PC-9 (cell line): Measurements from ENCODE around the gene ADARB2. TPM values are rescaled to one million over a fixed set of nuclear protein-coding genes. Genes with fewer than 3 reads are reported as not detected.

Experiments used
- BruUV-seq: library from RNA; stranded (reverse); fragments of 400-500 nt; replicated peaks from 2 replicates; lab custom pipeline; 2021; lab: Mats Ljungman, UMichigan
- CTCF ChIA-PET: fragments of 300-600 bp; sonication (Branson Sonifier 250); formaldehyde crosslinking; loops from one replicate; lab custom pipeline; 2022; ENCODE audit warnings: antibody characterized with exemption; lab: Charles Lee
- POLR2A ChIA-PET: fragments of 300-600 bp; sonication (Branson Sonifier 250); formaldehyde crosslinking; loops from one replicate; lab custom pipeline; 2022; ENCODE audit warnings: antibody characterized with exemption; ENCODE audit not compliant: unreplicated experiment; lab: Charles Lee
- DNase-seq, 2 experiments: peaks; one replicate each; pipeline versions ENCODE4 v3.0.0 to v3.0.0-alpha.2; 2015 to 2022; ENCODE audit warnings: mixed read lengths in 1 of 2
- H2AFZ ChIP-seq: fragments of 200-600 bp; sonication (generic); 2 replicates; pipeline ENCODE4 v1.8.1; 2017; ENCODE audit warnings: antibody characterized with exemption
- H3F3A ChIP-seq: fragments of 200-600 bp; sonication (generic); 2 replicates; pipeline ENCODE4 v1.8.1; 2017; ENCODE audit warnings: antibody characterized with exemption, mild to moderate bottlenecking, low read depth; ENCODE audit not compliant: insufficient read depth
- H3K27ac ChIP-seq: fragments of 200-600 bp; sonication (generic); 2 replicates; pipeline ENCODE4 v1.6.1; 2016; ENCODE audit warnings: mixed run types
- H3K27me3 ChIP-seq: fragments of 200-600 bp; sonication (generic); 2 replicates; pipeline ENCODE4 v1.6.1; 2016; ENCODE audit warnings: low read depth, mixed run types; ENCODE audit not compliant: insufficient read depth
- H3K36me3 ChIP-seq: fragments of 200-600 bp; sonication (generic); 2 replicates; pipeline ENCODE4 v1.6.1; 2016; ENCODE audit warnings: low read depth, mixed run types
- H3K4me1 ChIP-seq: fragments of 200-600 bp; sonication (generic); replicated peaks from 2 replicates; pipeline ENCODE4 v1.6.1; 2016; ENCODE audit warnings: mixed run types; ENCODE audit not compliant: insufficient read depth
- H3K4me2 ChIP-seq: fragments of 200-600 bp; sonication (generic); 2 replicates; pipeline ENCODE4 v1.6.1; 2017; ENCODE audit warnings: mixed run types
- H3K4me3 ChIP-seq: fragments of 200-600 bp; sonication (generic); 2 replicates; pipeline ENCODE4 v1.6.1; 2016; ENCODE audit warnings: mixed run types
- H3K79me2 ChIP-seq: fragments of 200-600 bp; sonication (generic); 2 replicates; pipeline ENCODE4 v1.6.1; 2017; ENCODE audit warnings: low read depth, mixed run types
- H3K9me2 ChIP-seq: fragments of 200-600 bp; sonication (generic); 2 replicates; pipeline ENCODE4 v1.8.1; 2017; ENCODE audit warnings: mild to moderate bottlenecking; ENCODE audit not compliant: insufficient read depth
- H3K9me3 ChIP-seq: fragments of 200-600 bp; sonication (generic); 2 replicates; pipeline ENCODE4 v1.8.1; 2016; ENCODE audit warnings: low read depth; ENCODE audit not compliant: insufficient read depth
- H4K20me1 ChIP-seq: fragments of 200-600 bp; sonication (generic); 2 replicates; pipeline ENCODE4 v1.8.1; 2017; ENCODE audit not compliant: insufficient read depth
- EZH2 ChIP-seq: fragments of 200-600 bp; sonication (generic); IDR thresholded peaks from 2 replicates; pipeline ENCODE4 v1.8.0; 2017; ENCODE audit warnings: antibody characterized with exemption, low read depth
- intact Hi-C: fragments of 100-400 bp; cut with micrococcal nuclease; formaldehyde crosslinking; loops from one replicate; pipeline ENCODE4 v1.10.0; 2022; ENCODE audit not compliant: unreplicated experiment
- total RNA-seq: library from RNA; stranded (reverse); gene quantifications from 2 replicates; pipeline ENCODE4 v1.2.3, GENCODE V29; 2021
- TF ChIP-seq, protein P1 (sequence below): fragments of 200-600 bp; sonication (generic); conservative IDR thresholded peaks from 2 replicates; pipeline ENCODE4 v1.6.1; 2017; ENCODE audit warnings: mixed run types, antibody characterized with exemption, mild to moderate bottlenecking, moderate library complexity

Gene ADARB2
- total RNA-seq, 1 experiment from 2014 or later: not detected

DNA sequence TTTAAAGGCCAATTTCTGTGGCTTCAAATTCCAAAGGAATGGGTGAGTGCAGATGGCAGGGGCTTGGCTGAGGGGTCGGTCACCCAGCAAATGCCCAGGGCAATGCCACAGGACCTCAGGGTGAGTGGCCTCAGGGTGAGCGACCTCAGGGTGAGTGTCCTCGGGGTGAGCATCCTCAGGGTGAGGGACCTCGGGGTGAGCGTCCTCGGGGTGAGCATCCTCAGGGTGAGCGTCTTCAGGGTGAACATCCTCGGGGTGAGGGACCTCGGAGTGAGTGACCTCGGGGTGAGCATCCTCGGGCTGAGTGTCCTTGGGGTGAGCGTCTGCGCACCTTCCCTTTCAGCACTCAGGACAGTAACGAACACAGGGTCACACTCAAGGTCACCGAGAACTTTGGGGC lies 59.2 kb downstream of the ADARB2 start:
- no peaks in the 10 kb centered on the region for H3K36me3 ChIP-seq
- TF ChIP-seq, protein P1, sequence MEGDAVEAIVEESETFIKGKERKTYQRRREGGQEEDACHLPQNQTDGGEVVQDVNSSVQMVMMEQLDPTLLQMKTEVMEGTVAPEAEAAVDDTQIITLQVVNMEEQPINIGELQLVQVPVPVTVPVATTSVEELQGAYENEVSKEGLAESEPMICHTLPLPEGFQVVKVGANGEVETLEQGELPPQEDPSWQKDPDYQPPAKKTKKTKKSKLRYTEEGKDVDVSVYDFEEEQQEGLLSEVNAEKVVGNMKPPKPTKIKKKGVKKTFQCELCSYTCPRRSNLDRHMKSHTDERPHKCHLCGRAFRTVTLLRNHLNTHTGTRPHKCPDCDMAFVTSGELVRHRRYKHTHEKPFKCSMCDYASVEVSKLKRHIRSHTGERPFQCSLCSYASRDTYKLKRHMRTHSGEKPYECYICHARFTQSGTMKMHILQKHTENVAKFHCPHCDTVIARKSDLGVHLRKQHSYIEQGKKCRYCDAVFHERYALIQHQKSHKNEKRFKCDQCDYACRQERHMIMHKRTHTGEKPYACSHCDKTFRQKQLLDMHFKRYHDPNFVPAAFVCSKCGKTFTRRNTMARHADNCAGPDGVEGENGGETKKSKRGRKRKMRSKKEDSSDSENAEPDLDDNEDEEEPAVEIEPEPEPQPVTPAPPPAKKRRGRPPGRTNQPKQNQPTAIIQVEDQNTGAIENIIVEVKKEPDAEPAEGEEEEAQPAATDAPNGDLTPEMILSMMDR: no peak
- no peak for TF ChIP-seq EZH2
- ChIA-PET CTCF (no interaction called here), POLR2A (no interaction called here)
- no TSS peak for BruUV-seq
- no peaks in the 10 kb centered on the region for H4K20me1 ChIP-seq
- H3F3A ChIP-seq: no peaks in the 10 kb centered on the region
- peaks cover 70% of the 10 kb centered on the region for H3K27me3 ChIP-seq
- no peak overlapping the region for H3K4me3 ChIP-seq
- no peaks in the 10 kb centered on the region for H3K9me3 ChIP-seq
- no peaks in the 10 kb centered on the region for H3K79me2 ChIP-seq
- H3K9me2 ChIP-seq: no peaks in the 10 kb centered on the region
- H3K4me1 ChIP-seq: no peaks in the 10 kb centered on the region
- no peak overlapping the region for H3K4me2 ChIP-seq
- intact Hi-C loops: no loop called here
- H2AFZ ChIP-seq: no peak overlapping the region
- no peak overlapping the region for H3K27ac ChIP-seq
- no peak for DNase-seq

DNA sequence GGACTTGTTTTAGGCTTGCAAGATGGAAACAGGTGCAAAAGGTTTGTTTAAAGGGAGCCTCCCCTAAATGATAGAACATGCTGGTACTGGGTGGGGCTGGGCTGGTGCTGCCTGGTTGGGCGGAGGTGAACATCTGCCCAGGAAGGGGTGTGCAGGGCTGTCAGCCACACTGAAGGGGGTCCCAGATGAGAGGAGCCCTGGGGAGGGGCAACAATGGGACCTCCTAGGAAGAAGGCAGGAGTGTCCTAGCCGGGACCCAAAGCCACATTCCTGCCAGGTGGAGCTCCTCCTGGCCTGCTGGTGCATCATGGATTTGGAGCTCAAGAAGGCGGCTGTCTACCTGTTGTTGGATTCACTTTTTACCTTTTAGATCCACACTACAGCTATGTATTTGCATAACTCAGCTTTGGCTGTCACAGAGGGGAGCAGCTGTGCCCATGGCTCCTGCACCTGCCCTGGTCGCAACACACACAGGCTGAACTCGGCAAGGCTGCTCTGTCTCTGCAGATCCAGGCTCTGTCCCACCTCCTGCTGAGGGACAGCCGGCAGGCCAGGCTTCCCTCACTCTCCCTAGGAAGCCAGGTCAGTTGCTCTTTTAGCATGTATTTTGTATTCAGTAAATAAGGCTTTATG lies 59.9 kb downstream of the ADARB2 start:
- TF ChIP-seq, protein P1: no peak
- no peak for TF ChIP-seq EZH2
- H3K9me3 ChIP-seq: no peaks in the 10 kb centered on the region
- no peak overlapping the region for H3K4me2 ChIP-seq
- no TSS peak for BruUV-seq
- no peaks in the 10 kb centered on the region for H3K36me3 ChIP-seq
- H2AFZ ChIP-seq: no peak overlapping the region
- H3K79me2 ChIP-seq: no peaks in the 10 kb centered on the region
- ChIA-PET CTCF (no interaction called here), POLR2A (no interaction called here)
- no peaks in the 10 kb centered on the region for H3K9me2 ChIP-seq
- H3F3A ChIP-seq: no peaks in the 10 kb centered on the region
- H3K27me3 ChIP-seq: peaks cover 68% of the 10 kb centered on the region
- no peaks in the 10 kb centered on the region for H4K20me1 ChIP-seq
- H3K4me1 ChIP-seq: no peaks in the 10 kb centered on the region
- intact Hi-C loops: no loop called here
- no peak overlapping the region for H3K27ac ChIP-seq
- DNase-seq: no peak
- H3K4me3 ChIP-seq: no peak overlapping the region

GRCh38 chr10:1674501-1674900 lies 62.8 kb downstream of the ADARB2 start:
- Histone ChIP-seq H3K4me2 (no peak overlapping the region), H2AFZ (no peak overlapping the region), H3K27me3 (peaks cover 58% of the 10 kb centered on the region), H4K20me1 (no peaks in the 10 kb centered on the region), H3K9me2 (no peaks in the 10 kb centered on the region), H3K4me1 (no peaks in the 10 kb centered on the region), H3K9me3 (no peaks in the 10 kb centered on the region), H3K36me3 (no peaks in the 10 kb centered on the region), H3K4me3 (no peak overlapping the region), H3F3A (no peaks in the 10 kb centered on the region), H3K27ac (no peak overlapping the region), H3K79me2 (no peaks in the 10 kb centered on the region)
- intact Hi-C loops: no loop called here
- no TSS peak for BruUV-seq
- POLR2A ChIA-PET: no interaction called here
- no peak for DNase-seq
- TF ChIP-seq EZH2: no peak
- TF ChIP-seq, protein P1: no peak
- CTCF ChIA-PET: no interaction called here
